ENCODE data around the gene CARS1.

- no peak for TF ChIP-seq POLR2AphosphoS5 (IDR thresholded peaks at IDR 0.05)
- TF ChIP-seq POLR2A (IDR thresholded peaks at IDR 0.05), result no peak
Measured at GRCh38 chr11:3010004-3010403, 47.2 kb downstream of the CARS1 start.

Data from transverse colon (tissue), 3 donors.